B cell (primary cell): ENCODE results near the gene DAPP1.

Experiments used
- CTCF ChIP-seq: fragments of 200-600 bp; IDR thresholded peaks from one replicate; pipeline ENCODE4 v1.8.0; 2022; ENCODE audit warnings: antibody characterized with exemption, mild to moderate bottlenecking
- EZH2 ChIP-seq: IDR thresholded peaks from 2 replicates; pipeline ENCODE4 v1.6.1; 2012; ENCODE audit warnings: borderline replicate concordance, low read depth, mild to moderate bottlenecking, moderate library complexity, low read length; ENCODE audit not compliant: insufficient read depth, poor library complexity, severe bottlenecking

GRCh38 chr4:99833756-99834155 lies 17.1 kb downstream of the DAPP1 start:
- TF ChIP-seq CTCF (no peak), EZH2 (no peak)
